HEK293T (cell line): Measurements from ENCODE around the gene PARG.

Source experiments
- ARNT ChIP-seq: fragments of 450-650 bp; IDR thresholded peaks from 2 replicates; pipeline ENCODE4 v1.6.1; 2017; ENCODE audit warnings: mild to moderate bottlenecking
- BHLHE40 ChIP-seq: fragments of 450-650 bp; IDR thresholded peaks from 2 replicates; pipeline ENCODE4 v1.6.1; 2016; ENCODE audit warnings: mild to moderate bottlenecking, moderate library complexity, borderline replicate concordance
- CTBP1 ChIP-seq: fragments of 450-650 bp; IDR thresholded peaks from 2 replicates; pipeline ENCODE4 v1.6.1; 2016; ENCODE audit warnings: borderline replicate concordance
- ELF4 ChIP-seq: fragments of 450-650 bp; IDR thresholded peaks from 2 replicates; pipeline ENCODE4 v1.6.1; 2017; ENCODE audit warnings: antibody characterized with exemption
- FOXA1 ChIP-seq: fragments of 450-650 bp; IDR thresholded peaks from 2 replicates; pipeline ENCODE4 v1.6.1; 2016; ENCODE audit warnings: mild to moderate bottlenecking
- FOXK2 ChIP-seq: fragments of 450-650 bp; IDR thresholded peaks from 2 replicates; pipeline ENCODE4 v1.6.1; 2016; ENCODE audit warnings: mild to moderate bottlenecking
- FOXM1 ChIP-seq: fragments of 450-650 bp; IDR thresholded peaks from 2 replicates; pipeline ENCODE4 v1.6.1; 2017; ENCODE audit warnings: mild to moderate bottlenecking, borderline replicate concordance
- HDGF ChIP-seq: fragments of 450-650 bp; IDR thresholded peaks from 2 replicates; pipeline ENCODE4 v1.6.1; 2017; ENCODE audit warnings: antibody characterized with exemption, borderline replicate concordance
- L3MBTL2 ChIP-seq: fragments of 450-650 bp; conservative IDR thresholded peaks from 2 replicates; pipeline ENCODE4 v1.6.1; 2016; ENCODE audit warnings: mild to moderate bottlenecking
- LEF1 ChIP-seq: fragments of 450-650 bp; IDR thresholded peaks from 2 replicates; pipeline ENCODE4 v1.6.1; 2017; ENCODE audit warnings: mild to moderate bottlenecking, borderline replicate concordance
- SP1 ChIP-seq: fragments of 450-650 bp; IDR thresholded peaks from 2 replicates; pipeline ENCODE4 v1.6.1; 2017
- SUZ12 ChIP-seq: fragments of 450-650 bp; IDR thresholded peaks from 2 replicates; pipeline ENCODE4 v1.6.1; 2016; ENCODE audit warnings: mild to moderate bottlenecking
- TARDBP ChIP-seq: fragments of 450-650 bp; IDR thresholded peaks from 2 replicates; pipeline ENCODE4 v1.6.1; 2016
- ZNF384 ChIP-seq: fragments of 450-650 bp; IDR thresholded peaks from 2 replicates; pipeline ENCODE4 v1.6.1; 2016

- TF ChIP-seq FOXM1 (no peak), SP1 (no peak), LEF1 (no peak), L3MBTL2 (no peak), BHLHE40 (no peak), HDGF (no peak), FOXK2 (no peak), CTBP1 (no peak), ZNF384 (no peak), SUZ12 (no peak), TARDBP (no peak), FOXA1 (no peak), ELF4 (no peak), ARNT (no peak)
These were observed 173.1 kb downstream of the PARG start for GRCh38 chr10:49768731-49769130.
